IPS-20b (cell line): Measurements from ENCODE around the gene HCLS1.
A peak's percentile ranks its signal among the peaks of the same experiment; 100 is the strongest.
"Not testable (repeated sequence)": the region's sequence is repeated elsewhere in the genome, so short reads cannot be mapped to it uniquely, and the experiment has no call there.

Experiments used
- H3K27ac ChIP-seq: one replicate; pipeline ENCODE4 v1.5.1; 2013; ENCODE audit warnings: low read length
- H3K27me3 ChIP-seq: 2 replicates; pipeline ENCODE4 v1.6.1; 2013; ENCODE audit warnings: mild to moderate bottlenecking, low read length, inconsistent platforms; ENCODE audit not compliant: insufficient read depth
- H3K36me3 ChIP-seq: 2 replicates; pipeline ENCODE4 v1.6.1; 2013; ENCODE audit warnings: low read depth, mild to moderate bottlenecking, inconsistent platforms, low read length, moderate library complexity; ENCODE audit not compliant: insufficient read depth
- H3K4me1 ChIP-seq: 2 replicates; pipeline ENCODE4 v1.6.1; 2013; ENCODE audit warnings: mild to moderate bottlenecking, control low read depth, inconsistent platforms, low read length, moderate library complexity; ENCODE audit not compliant: insufficient read depth
- H3K4me3 ChIP-seq: 2 replicates; pipeline ENCODE4 v1.5.1; 2013; ENCODE audit warnings: mild to moderate bottlenecking, low read length, inconsistent platforms
- H3K9ac ChIP-seq: 2 replicates; pipeline ENCODE4 v1.6.1; 2013; ENCODE audit warnings: low read depth, mild to moderate bottlenecking, inconsistent platforms, low read length, moderate library complexity
- H3K9me3 ChIP-seq: 2 replicates; pipeline ENCODE4 v1.6.1; 2013; ENCODE audit warnings: mild to moderate bottlenecking, low read depth, low read length, inconsistent platforms; ENCODE audit not compliant: insufficient read depth

HCLS1 gene

DNA sequence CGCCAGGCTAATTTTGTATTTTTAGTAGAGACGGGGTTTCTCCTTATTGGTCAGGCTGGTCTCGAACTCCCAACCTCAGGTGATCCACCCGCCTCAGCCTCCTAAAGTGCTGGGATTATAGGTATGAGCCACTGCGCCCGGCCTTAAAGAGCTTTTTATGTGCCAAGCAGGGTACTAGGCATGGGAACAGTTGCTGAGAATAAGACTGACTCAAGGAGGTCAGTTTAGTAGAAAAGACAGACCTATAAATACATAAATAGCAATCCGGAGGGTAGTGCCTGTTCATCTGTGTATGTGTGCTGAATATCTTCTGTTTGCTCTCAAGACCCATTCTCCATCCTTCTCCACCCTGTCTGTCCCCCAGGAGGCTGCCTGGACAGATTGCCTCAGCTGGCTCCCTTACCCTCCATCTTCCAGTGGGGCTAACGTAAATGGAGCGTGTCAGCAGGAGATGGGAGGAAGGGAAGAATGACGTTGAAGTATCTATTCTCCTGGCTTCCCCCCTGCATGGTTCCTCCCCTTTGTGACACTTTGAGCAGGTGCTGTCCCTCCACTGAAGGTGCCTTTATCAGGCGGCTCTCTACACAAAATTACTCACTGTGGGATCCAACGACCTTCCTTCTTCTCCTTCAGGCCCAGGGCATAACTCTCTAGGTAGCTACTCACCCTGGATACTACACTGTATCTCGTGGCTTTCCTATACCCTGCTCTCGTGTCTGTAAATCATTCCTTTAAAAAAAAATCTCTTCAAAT lies 36.4 kb downstream of the HCLS1 start:
- no peak overlapping the region for H3K9ac ChIP-seq
- no peaks in the 10 kb centered on the region for H3K27me3 ChIP-seq
- no peaks in the 10 kb centered on the region for H3K9me3 ChIP-seq
- H3K4me3 ChIP-seq = no peak overlapping the region
- no peaks in the 10 kb centered on the region for H3K36me3 ChIP-seq
- H3K27ac ChIP-seq = no peak overlapping the region
- peaks cover 4% of the 10 kb centered on the region; the same call in 1 of the 2 replicates for H3K4me1 ChIP-seq

DNA sequence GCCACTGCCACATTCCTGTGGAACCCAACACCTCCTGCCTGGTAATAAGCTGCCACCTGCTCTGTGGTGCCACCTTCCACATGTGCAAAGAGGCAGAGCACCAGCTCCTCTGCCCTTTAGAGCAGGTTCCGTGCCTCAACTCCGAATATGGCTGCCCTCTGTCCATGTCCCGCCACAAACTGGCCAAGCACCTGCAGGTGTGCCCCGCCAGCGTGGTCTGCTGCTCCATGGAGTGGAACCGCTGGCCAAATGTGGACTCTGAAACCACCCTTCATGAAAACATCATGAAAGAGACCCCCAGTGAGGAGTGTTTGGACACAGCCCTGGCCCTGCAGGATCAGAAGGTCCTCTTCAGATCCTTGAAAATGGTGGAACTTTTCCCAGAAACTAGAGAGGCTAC lies 39.2 kb downstream of the HCLS1 start:
- Histone ChIP-seq H3K36me3 (no peaks in the 10 kb centered on the region), H3K9ac (no peak overlapping the region), H3K4me3 (no peak overlapping the region), H3K27ac (no peak overlapping the region), H3K4me1 (no peaks in the 10 kb centered on the region; the same call in 1 of the 2 replicates), H3K27me3 (no peaks in the 10 kb centered on the region), H3K9me3 (no peaks in the 10 kb centered on the region)

DNA sequence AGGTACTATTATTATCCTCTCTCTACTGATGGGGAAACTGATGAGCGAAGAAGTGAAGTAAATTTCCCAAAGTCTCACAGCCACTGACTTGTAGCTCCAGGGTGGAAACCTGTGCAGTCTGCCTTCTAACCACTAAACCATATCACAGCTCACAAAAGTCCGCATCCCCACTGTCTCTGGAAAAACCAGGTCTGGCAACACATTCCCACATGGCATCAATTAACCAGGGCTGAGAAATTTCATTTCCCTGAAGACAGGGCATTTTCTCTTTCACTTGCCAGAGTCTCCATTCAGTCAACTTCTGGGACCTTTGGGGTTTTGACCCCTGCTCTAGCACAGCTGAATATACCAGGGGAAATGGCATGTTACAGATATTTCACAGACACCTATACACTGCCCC lies 41.0 kb downstream of the HCLS1 start:
- Histone ChIP-seq H3K4me3 (no peak overlapping the region), H3K9ac (no peak overlapping the region), H3K9me3 (no peaks in the 10 kb centered on the region), H3K27ac (no peak overlapping the region), H3K27me3 (no peaks in the 10 kb centered on the region), H3K4me1 (no peaks in the 10 kb centered on the region; the same call in 1 of the 2 replicates), H3K36me3 (no peaks in the 10 kb centered on the region)

DNA sequence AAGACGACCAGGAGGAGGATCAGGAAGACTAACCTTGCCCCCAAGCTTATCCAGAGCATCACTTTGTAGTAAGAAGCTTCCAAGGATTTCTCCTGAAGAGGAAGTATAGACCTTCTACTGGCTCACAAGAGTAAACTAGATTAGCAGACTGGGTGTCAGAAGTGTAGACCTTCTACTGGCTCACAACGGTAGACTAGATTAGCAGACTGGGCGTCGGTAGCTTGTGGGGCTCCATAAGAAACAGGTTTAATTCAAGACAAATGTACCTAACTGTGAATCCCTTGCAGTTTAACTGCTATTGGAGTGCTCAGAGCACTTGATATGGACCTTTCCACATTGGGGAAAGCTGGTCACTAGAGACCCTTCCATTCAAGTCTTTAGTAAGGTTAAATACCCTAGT lies 54.6 kb downstream of the HCLS1 start:
- Histone ChIP-seq H3K27me3 (no peaks in the 10 kb centered on the region), H3K4me1 (peaks cover 8% of the 10 kb centered on the region; the same call in 1 of the 2 replicates), H3K4me3 (no peak overlapping the region), H3K9me3 (no peaks in the 10 kb centered on the region), H3K9ac (no peak overlapping the region), H3K36me3 (no peaks in the 10 kb centered on the region), H3K27ac (no peak overlapping the region)

DNA sequence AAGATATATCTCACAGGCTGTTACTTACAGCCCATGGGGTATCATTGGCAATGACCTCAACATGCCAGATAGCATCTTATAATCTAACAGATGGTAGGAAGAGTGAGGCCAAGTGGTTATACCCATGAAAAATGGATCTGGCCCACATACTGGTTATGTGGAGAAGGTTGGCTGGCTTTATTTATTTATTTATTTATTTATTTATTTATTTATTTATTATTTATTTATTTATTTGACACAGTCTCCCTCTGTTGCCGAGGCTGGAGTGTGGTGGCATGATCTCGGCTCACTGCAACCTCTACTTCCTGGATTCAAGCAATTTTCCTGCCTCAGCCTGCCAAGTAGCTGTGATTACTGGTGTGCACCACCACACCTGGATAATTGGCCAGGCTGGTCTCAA lies 55.9 kb downstream of the HCLS1 start:
- Histone ChIP-seq H3K27ac (no peak overlapping the region), H3K4me3 (no peak overlapping the region), H3K9ac (no peak overlapping the region), H3K4me1 (peaks cover 9% of the 10 kb centered on the region; the same call in 1 of the 2 replicates), H3K27me3 (no peaks in the 10 kb centered on the region), H3K9me3 (no peaks in the 10 kb centered on the region), H3K36me3 (no peaks in the 10 kb centered on the region)

DNA sequence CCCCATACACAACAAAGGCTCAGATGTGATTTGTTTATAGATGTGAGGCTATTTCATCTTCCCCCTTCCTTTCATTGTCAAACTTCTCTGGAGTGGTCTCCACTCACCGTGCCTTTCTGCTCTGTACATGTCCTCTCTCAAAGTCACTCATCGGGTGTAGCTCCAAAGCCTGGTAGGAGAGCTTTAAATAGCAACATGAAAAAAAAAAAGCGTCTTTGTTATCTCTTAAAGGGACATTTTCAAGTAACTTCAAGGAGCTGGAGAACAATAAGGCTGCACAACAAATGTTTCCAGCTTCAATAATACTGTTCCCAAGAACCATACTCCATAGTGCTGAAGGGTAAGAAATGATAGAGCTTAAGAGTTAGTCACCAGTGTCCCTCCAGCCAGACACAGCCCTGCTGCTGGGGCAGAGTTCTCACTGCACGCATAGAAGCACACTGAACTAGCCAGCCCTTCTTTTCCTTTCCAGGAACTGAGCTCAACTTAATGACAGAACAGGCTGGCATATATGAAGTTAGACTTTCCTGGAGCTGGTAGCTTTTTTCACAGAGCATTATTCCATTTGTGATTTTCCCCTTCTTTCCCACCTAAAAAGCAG lies 59.4 kb downstream of the HCLS1 start:
- Histone ChIP-seq H3K4me3 (no peak overlapping the region), H3K27me3 (no peaks in the 10 kb centered on the region), H3K9me3 (no peaks in the 10 kb centered on the region), H3K9ac (no peak overlapping the region), H3K27ac (no peak overlapping the region), H3K36me3 (no peaks in the 10 kb centered on the region), H3K4me1 (peaks cover 15% of the 10 kb centered on the region; the same call in 1 of the 2 replicates)

DNA sequence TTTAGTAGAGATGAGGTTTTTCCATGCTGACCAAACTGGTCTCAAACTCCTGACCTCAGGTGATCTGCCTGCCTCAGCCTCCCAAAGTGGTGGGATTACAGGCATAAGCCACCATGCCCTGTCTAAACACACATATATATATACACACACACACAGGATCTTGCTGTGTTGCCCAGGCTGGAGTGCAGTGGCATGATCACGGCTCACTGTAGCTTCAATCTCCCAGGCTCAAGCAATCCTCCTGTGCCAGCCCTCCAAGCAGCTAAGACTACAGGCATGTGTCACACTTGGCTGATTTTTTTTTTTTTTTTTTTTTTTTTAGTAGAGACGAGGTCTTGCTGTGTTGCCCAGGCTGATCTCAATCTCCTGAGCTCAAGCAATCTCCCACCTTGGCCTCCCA lies 60.8 kb downstream of the HCLS1 start:
- not testable (repeated sequence) for H3K9me3 ChIP-seq, H3K27ac ChIP-seq, H3K36me3 ChIP-seq, H3K4me3 ChIP-seq, H3K27me3 ChIP-seq, H3K9ac ChIP-seq
- H3K4me1 ChIP-seq = peaks cover 23% of the 10 kb centered on the region; the same call in 1 of the 2 replicates

DNA sequence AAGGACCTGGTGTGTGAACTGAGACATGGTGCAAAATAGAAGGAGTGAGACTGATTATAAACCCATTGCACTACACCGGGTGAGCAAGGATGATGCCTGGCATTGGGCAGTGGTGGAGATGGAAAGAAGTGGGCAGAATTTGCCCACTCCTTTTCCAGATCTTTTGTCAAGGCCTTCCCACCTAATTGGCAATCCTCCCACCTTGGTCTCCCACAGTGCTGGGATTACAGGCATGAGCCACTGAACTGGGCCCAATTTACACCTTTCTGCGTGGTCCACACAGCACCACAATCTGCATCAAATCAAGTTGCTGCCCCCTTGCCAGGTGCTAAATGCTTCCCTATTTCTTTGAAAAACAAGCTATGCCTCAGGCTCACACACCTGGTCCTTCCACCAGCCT lies 62.1 kb downstream of the HCLS1 start:
- Histone ChIP-seq H3K4me3 (no peak overlapping the region), H3K27ac (no peak overlapping the region), H3K9me3 (no peaks in the 10 kb centered on the region), H3K4me1 (peaks cover 25% of the 10 kb centered on the region; the same call in 1 of the 2 replicates), H3K9ac (no peak overlapping the region), H3K27me3 (no peaks in the 10 kb centered on the region), H3K36me3 (no peaks in the 10 kb centered on the region)

DNA sequence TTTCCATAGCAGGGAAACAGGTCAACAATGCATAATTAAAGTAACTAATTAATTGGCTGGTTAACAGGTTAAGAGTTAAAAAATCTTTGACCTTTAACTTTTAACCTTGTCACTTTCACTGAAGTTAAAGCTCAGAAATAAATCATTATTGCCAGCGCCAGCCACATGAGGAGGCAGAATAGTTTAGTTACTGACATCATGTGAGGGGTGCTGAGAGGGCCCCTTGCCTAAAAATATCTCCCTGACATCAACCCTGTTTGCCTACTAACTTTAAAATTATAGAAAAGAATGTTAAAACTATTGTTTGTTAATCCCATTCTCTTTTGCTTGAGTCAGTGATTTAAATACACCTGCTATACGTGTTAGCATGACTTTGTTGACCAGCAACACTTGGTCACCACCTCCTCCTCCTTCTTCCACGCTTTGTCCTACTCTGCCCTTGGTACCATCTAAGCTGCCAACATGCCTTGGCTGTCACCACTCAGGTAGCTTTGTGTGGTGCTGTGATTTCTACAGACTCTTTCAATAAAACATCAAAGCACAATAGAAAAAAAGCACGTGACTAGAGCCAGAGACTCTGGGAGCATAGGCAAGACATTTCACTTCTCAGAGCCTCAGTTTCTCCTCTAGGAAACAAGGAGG lies 64.8 kb downstream of the HCLS1 start:
- H3K9me3 ChIP-seq = no peaks in the 10 kb centered on the region
- H3K27me3 ChIP-seq = no peaks in the 10 kb centered on the region

DNA sequence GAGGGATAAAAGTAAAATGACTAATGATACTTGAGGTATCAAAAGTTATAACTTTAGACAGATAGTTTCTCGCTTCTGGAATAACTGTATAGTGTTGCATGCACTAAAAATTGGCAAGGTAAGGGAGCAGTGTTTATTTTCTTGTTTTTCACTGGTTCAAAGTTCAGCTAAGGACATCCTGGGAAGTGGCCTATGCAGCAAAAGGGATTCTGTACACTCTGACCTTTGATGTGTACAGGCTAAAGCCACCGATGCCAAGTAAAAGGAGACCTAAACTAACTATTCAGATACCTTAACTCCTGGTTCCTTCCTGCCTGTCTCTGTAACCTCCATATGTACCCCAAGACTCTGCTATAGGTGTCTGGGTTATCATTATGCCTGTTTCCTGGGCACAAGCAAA lies 65.9 kb downstream of the HCLS1 start:
- peaks cover 23% of the 10 kb centered on the region for H3K4me1 ChIP-seq
- no peaks in the 10 kb centered on the region for H3K27me3 ChIP-seq
- no peaks in the 10 kb centered on the region for H3K9me3 ChIP-seq
- peak overlapping the region; percentile 17 for H3K27ac ChIP-seq
- H3K36me3 ChIP-seq = no peaks in the 10 kb centered on the region
- no peak overlapping the region for H3K4me3 ChIP-seq
- H3K9ac ChIP-seq = peak overlapping the region; percentile 14; the same call in 1 of the 2 replicates

More for the DNA sequence above, 64.8 kb downstream of the HCLS1 start:
- Histone ChIP-seq H3K4me1 (peaks cover 23% of the 10 kb centered on the region), H3K9ac (peak overlapping the region; percentile 18; the same call in 1 of the 2 replicates), H3K27ac (peak overlapping the region; percentile 37), H3K4me3 (no peak overlapping the region), H3K36me3 (no peaks in the 10 kb centered on the region)

DNA sequence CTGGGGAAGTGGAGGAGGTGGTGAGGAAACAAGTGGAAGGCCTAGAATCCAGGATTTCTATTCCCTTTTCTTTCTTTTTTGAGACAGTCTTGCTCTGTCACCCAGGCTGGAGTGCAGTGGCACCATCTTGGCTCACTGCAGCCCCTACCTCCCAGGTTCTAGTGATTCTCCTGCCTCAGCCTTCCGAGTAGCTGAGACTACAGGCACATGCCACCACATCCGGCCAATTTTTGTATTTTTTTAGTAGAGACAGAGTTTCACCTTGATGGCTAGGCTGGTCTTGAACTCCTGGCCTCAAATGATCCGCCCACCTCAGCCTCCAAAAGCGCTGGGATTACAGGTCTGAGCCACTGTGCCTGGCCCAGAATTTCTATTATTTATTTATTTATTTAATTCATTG lies 66.9 kb downstream of the HCLS1 start:
- not testable (repeated sequence) for H3K27me3 ChIP-seq, H3K36me3 ChIP-seq, H3K9me3 ChIP-seq
- Histone ChIP-seq H3K4me3 (peak overlapping the region; percentile 1; the same call in 1 of the 2 replicates), H3K27ac (peak overlapping the region; percentile 64), H3K4me1 (peaks cover 23% of the 10 kb centered on the region), H3K9ac (peak overlapping the region; percentile 70; the same call in 1 of the 2 replicates)
